CD4-positive, CD25-positive, alpha-beta regulatory T cell (primary cell): ENCODE data around the gene RIMBP2. TPM values are rescaled to one million over a fixed set of nuclear protein-coding genes. Genes with fewer than 3 reads are reported as not detected.

Experiments used
- ATAC-seq, 2 donors: fragments of 150-1000 bp; cut with Tn5 transposase; one replicate each; pipeline ENCODE4 v1.10.0; 2021; ENCODE audit warnings: low read depth in 2 of 2, moderate number of reproducible peaks in 2 of 2, moderate library complexity in 1 of 2
- DNase-seq, 3 donors: peaks; one replicate each; pipeline versions ENCODE4 v3.0.0 to v3.0.0-alpha.2; 2012 to 2022; ENCODE audit warnings: mixed read lengths in 1 of 3
- H3K27ac ChIP-seq: one replicate; pipeline ENCODE4 v1.7.0; 2013; ENCODE audit warnings: mild to moderate bottlenecking, low read length; ENCODE audit not compliant: insufficient read depth, poor library complexity, severe bottlenecking
- H3K27me3 ChIP-seq: one replicate; pipeline ENCODE4 v1.7.0; 2013; ENCODE audit warnings: low read length; ENCODE audit not compliant: control insufficient read depth, insufficient read depth
- H3K36me3 ChIP-seq: one replicate; pipeline ENCODE4 v1.7.0; 2013; ENCODE audit warnings: mild to moderate bottlenecking, low read length, moderate library complexity; ENCODE audit not compliant: control insufficient read depth, insufficient read depth
- H3K4me1 ChIP-seq: 2 replicates; pipeline ENCODE4 v1.7.0; 2013; ENCODE audit warnings: mild to moderate bottlenecking, low read length; ENCODE audit not compliant: insufficient read depth, control insufficient read depth, poor library complexity, severe bottlenecking
- H3K4me3 ChIP-seq: one replicate; pipeline ENCODE4 v1.7.0; 2013; ENCODE audit warnings: low read depth, mild to moderate bottlenecking, low read length, moderate library complexity
- H3K9me3 ChIP-seq, 2 experiments: 1 replicate in 1 of 2; 2 replicates in 1 of 2; pipeline ENCODE4 v1.7.0; 2013; ENCODE audit warnings: low read length in 2 of 2, mild to moderate bottlenecking in 1 of 2, moderate library complexity in 1 of 2; ENCODE audit not compliant: control insufficient read depth in 2 of 2
- H3K27ac Mint-ChIP-seq, 3 donors: one replicate each; pipeline ENCODE4 v1.8.0; 2020 to 2022; ENCODE audit warnings: mild to moderate bottlenecking in 3 of 3, mixed read lengths in 3 of 3, moderate library complexity in 2 of 3
- H3K27me3 Mint-ChIP-seq: one replicate; pipeline ENCODE4 v1.8.0; 2022; ENCODE audit warnings: mild to moderate bottlenecking, mixed read lengths
- H3K36me3 Mint-ChIP-seq: one replicate; pipeline ENCODE4 v1.8.0; 2020; ENCODE audit warnings: mixed read lengths
- H3K4me1 Mint-ChIP-seq, 4 donors: one replicate each; pipeline ENCODE4 v1.8.0; 2020 to 2022; ENCODE audit warnings: mixed read lengths in 4 of 4, mild to moderate bottlenecking in 1 of 4
- H3K4me3 Mint-ChIP-seq, 4 donors: one replicate each; pipeline ENCODE4 v1.8.0; 2020 to 2022; ENCODE audit warnings: mild to moderate bottlenecking in 4 of 4, mixed read lengths in 4 of 4, moderate library complexity in 3 of 4
- H3K9me3 Mint-ChIP-seq, 7 donors: one replicate each; pipeline ENCODE4 v1.8.0; 2020 to 2022; ENCODE audit warnings: mixed read lengths in 7 of 7, mild to moderate bottlenecking in 3 of 7, moderate library complexity in 2 of 7
- polyA plus RNA-seq, 4 donors: library from polyadenylated mRNA; unstranded; fragments of 300-500 nt; fragmentation: Illumina TruSeq; gene quantifications; one replicate each; pipeline ENCODE4 v1.2.3, GENCODE V29; 2021
- total RNA-seq: library from RNA; stranded (reverse); gene quantifications from one replicate; pipeline ENCODE4 v1.2.3, GENCODE V29; 2022

RIMBP2 gene
- total and polyA plus RNA-seq, 5 donors from 2014 or later = not detected

DNA sequence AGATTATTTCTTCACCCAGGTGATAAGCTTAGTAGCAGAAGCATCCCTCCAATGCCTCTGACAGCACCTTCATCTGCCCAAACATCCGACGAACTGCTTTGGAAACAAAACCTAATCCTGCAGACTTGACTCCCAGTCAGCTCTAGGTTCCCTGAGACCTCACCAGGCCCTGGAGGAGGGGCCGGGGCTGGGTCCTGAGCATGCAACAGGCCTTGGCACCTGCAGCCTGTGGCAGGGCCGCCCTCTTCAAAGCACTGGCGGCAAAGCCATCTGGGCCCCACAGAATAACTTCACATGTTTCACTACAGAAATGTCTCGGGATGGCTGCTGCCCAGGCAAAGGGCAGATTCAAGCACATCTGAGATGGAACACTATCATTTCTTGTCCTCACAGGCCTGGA, 245.1 kb downstream of the RIMBP2 start:
- peaks cover 0 to 6% (median 0%) of the 10 kb centered on the region in 4 donors for H3K4me1 Mint-ChIP-seq
- Histone ChIP-seq H3K4me3 (no peak overlapping the region), H3K27me3 (no peaks in the 10 kb centered on the region), H3K9me3 (peaks cover 0 to 9% of the 10 kb centered on the region in 2 experiments), H3K36me3 (no peaks in the 10 kb centered on the region), H3K4me1 (no peaks in the 10 kb centered on the region), H3K27ac (no peak overlapping the region)
- peaks cover 0 to 15% (median 7%) of the 10 kb centered on the region in 7 donors for H3K9me3 Mint-ChIP-seq
- no peaks in the 10 kb centered on the region for H3K27me3 Mint-ChIP-seq
- no peak overlapping the region for H3K4me3 Mint-ChIP-seq
- ATAC-seq = no peak
- no peak for DNase-seq
- H3K27ac Mint-ChIP-seq = no peak overlapping the region
- H3K36me3 Mint-ChIP-seq = no peaks in the 10 kb centered on the region

DNA sequence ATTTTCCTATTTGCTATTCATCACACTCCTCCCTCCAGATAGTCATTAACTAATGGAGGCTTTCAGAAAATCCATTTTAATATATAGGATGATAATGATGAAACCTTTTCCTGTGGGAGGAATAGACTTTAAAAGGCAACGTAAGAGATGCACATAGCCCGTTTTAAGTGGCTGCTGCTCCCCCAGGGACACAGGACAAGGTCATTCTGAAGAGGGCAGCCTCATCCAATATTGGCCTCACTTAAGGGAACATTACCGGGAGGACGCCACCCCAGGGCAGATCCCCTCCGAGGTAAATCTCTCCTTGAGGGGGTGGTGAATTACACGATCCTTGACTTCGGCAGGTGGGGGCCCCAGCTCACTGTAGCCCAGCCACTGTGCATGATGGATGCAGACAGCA, 246.5 kb downstream of the RIMBP2 start:
- Histone ChIP-seq H3K4me1 (no peaks in the 10 kb centered on the region), H3K27me3 (no peaks in the 10 kb centered on the region), H3K4me3 (no peak overlapping the region), H3K27ac (no peak overlapping the region), H3K36me3 (no peaks in the 10 kb centered on the region), H3K9me3 (peaks cover 0 to 9% of the 10 kb centered on the region in 2 experiments)
- ATAC-seq (no peak), DNase-seq (no peak)
- Mint-ChIP-seq H3K36me3 (no peaks in the 10 kb centered on the region), H3K27ac (no peak overlapping the region), H3K4me1 (no peaks in the 10 kb centered on the region), H3K9me3 (peaks cover 0 to 15% (median 6%) of the 10 kb centered on the region in 7 donors), H3K4me3 (no peak overlapping the region), H3K27me3 (no peaks in the 10 kb centered on the region)

DNA sequence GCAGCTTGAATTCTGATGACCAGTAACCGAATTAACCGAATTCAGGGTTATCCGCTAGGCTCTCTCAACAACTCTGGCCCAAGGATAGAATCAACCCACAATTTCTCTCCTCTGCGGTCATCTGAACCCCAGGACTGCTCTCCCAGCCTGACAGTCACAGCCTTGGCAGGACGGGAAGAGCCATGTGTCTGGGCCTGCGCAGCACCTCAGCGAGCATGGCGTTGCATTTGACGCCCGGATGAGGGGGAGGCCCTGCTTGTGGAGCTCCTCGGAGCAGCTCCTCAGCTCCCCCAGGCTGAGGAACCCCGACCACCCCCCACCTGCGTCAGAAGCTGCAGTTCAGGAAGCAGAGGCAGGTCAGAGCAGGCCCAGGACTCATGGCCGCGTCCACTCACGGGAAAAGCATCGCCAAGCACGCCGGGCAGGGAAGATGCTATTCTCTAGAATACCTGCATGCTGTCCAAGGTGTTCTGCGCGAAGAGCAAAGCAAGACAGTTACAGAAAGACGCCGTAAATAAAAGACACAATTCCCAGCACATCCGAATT, 247.3 kb downstream of the RIMBP2 start:
- Histone ChIP-seq H3K9me3 (peaks cover 0 to 11% of the 10 kb centered on the region in 2 experiments), H3K4me3 (no peak overlapping the region), H3K4me1 (no peaks in the 10 kb centered on the region), H3K27me3 (no peaks in the 10 kb centered on the region), H3K36me3 (no peaks in the 10 kb centered on the region), H3K27ac (no peak overlapping the region)
- H3K4me3 Mint-ChIP-seq = no peak overlapping the region
- peaks cover 0 to 15% (median 6%) of the 10 kb centered on the region in 7 donors for H3K9me3 Mint-ChIP-seq
- H3K36me3 Mint-ChIP-seq = no peaks in the 10 kb centered on the region
- no peaks in the 10 kb centered on the region for H3K27me3 Mint-ChIP-seq
- DNase-seq = no peak
- no peak for ATAC-seq
- no peak overlapping the region for H3K27ac Mint-ChIP-seq
- H3K4me1 Mint-ChIP-seq = no peaks in the 10 kb centered on the region

DNA sequence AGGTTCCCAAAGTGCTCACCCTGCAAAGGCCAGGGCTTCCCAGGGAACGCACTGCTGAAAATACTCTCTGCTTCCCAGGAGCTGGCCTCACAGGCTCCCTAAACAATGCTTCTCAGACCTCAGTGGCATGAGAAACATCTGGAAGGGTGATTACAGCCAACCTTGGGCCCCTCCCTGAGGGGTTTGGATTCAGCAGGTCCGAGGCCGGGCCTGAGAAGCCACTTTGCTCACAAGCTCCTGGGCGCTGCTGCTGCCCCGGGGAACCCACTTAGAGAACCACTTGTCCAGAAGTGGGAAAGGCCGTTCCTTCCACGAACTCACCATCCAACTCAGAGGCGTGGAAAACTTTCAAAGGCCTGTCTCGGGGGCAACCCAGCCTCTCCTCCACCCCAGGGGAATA, 247.9 kb downstream of the RIMBP2 start:
- peaks cover 0 to 13% of the 10 kb centered on the region in 2 experiments for H3K9me3 ChIP-seq

DNA sequence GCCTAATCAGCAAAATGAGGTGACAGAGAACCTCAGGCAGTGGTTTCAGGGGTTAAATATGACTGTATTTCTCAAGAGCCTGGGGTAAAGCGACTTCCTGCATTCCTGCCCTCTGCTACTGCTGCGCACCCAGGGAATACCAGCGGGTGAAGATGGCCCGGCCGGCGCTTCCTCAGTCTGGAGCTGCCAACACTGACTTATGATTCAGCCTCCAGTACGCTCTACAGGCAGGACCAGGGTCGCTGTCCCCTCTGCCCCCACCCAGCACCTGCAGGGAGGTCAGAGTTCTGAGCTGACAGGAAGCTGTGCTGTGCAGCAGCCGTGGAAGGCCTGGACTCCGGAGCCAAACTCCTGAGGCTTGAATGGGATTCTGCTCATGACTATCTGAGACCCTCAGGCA, 250.5 kb downstream of the RIMBP2 start:
- Mint-ChIP-seq H3K9me3 (peaks cover 0 to 17% (median 5%) of the 10 kb centered on the region in 7 donors), H3K4me3 (no peak overlapping the region), H3K36me3 (no peaks in the 10 kb centered on the region), H3K27me3 (no peaks in the 10 kb centered on the region), H3K27ac (no peak overlapping the region), H3K4me1 (no peaks in the 10 kb centered on the region)
- ATAC-seq (no peak), DNase-seq (no peak)
- Histone ChIP-seq H3K27me3 (no peaks in the 10 kb centered on the region), H3K4me3 (no peak overlapping the region), H3K36me3 (no peaks in the 10 kb centered on the region), H3K4me1 (no peaks in the 10 kb centered on the region), H3K9me3 (peaks cover 0 to 13% of the 10 kb centered on the region in 2 experiments), H3K27ac (no peak overlapping the region)

More for the DNA sequence above, 247.9 kb downstream of the RIMBP2 start:
- Mint-ChIP-seq H3K4me1 (no peaks in the 10 kb centered on the region), H3K9me3 (peaks cover 0 to 15% (median 6%) of the 10 kb centered on the region in 7 donors), H3K27ac (no peak overlapping the region), H3K36me3 (no peaks in the 10 kb centered on the region), H3K4me3 (no peak overlapping the region), H3K27me3 (no peaks in the 10 kb centered on the region)
- no peaks in the 10 kb centered on the region for H3K36me3 ChIP-seq
- H3K27ac ChIP-seq = no peak overlapping the region
- no peaks in the 10 kb centered on the region for H3K27me3 ChIP-seq
- DNase-seq = no peak
- H3K4me3 ChIP-seq = no peak overlapping the region
- ATAC-seq = no peak
- no peaks in the 10 kb centered on the region for H3K4me1 ChIP-seq

DNA sequence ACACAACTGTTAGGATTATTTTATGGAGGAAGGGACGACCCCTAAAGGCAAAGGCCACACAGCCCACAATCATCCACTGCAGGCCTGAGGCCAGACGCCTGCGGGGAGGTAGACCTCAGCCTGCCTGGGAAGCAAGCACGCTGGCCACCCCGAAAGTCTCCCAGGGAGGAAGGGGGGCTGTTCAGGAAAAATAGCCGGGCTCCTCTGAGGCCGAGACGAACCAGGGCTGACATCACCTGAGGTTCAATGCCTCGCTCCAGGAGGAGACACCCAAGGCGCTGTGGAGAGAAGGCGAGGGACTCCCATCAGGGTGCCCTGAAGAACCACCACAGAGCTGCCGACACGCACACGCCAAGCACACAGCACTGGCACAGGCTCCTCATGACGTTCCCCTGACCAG, 251.1 kb downstream of the RIMBP2 start:
- H3K36me3 ChIP-seq = no peaks in the 10 kb centered on the region
- H3K9me3 ChIP-seq = peaks cover 0 to 13% of the 10 kb centered on the region in 2 experiments
- no peaks in the 10 kb centered on the region for H3K27me3 Mint-ChIP-seq
- no peaks in the 10 kb centered on the region for H3K36me3 Mint-ChIP-seq
- peaks cover 0 to 17% (median 5%) of the 10 kb centered on the region in 7 donors for H3K9me3 Mint-ChIP-seq
- no peaks in the 10 kb centered on the region for H3K4me1 Mint-ChIP-seq
- no peak for ATAC-seq
- H3K27ac ChIP-seq = no peak overlapping the region
- no peak overlapping the region for H3K4me3 ChIP-seq
- H3K4me3 Mint-ChIP-seq = no peak overlapping the region
- no peak overlapping the region for H3K27ac Mint-ChIP-seq
- H3K4me1 ChIP-seq = no peaks in the 10 kb centered on the region
- H3K27me3 ChIP-seq = no peaks in the 10 kb centered on the region
- no peak for DNase-seq

DNA sequence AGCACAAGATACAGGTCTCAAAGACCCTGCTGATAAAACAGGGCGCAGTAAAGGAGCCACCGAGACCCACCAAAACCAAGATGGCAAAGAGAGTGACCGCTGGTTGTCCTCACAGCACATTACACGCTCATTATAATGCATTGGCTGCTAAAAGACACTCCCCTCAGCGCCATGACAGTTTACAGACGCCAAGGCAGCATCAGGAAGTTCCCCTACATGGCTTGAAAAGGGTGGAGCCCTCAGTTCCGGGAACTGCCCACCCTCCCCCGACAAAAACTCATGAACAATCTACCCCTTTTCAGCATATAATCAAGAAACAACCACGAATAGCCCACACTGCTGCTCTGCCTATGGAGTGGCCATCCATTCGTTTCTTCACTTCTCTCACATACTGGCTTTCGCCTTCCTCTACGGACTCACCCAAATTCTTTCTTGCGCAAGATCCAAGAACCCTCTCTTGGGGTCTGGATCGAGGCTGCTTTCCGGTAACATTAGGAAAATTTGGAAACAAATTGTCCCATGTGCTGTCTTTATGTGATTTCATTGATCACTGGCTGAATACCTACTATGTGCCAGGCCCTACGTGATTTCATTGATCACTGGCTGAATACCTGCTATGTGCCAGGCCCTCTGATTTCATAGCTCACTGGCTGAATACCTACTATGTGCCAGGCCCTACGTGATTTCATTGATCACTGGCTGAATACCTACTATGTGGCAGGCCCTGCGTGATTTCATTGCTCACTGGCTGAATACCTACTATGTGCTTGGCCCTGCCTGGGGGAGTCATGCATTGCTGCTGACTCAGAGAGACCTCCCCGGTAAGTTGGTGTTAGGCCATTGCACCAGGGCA, 252.1 kb downstream of the RIMBP2 start:
- Mint-ChIP-seq H3K36me3 (no peaks in the 10 kb centered on the region), H3K27ac (no peak overlapping the region), H3K4me1 (no peaks in the 10 kb centered on the region), H3K4me3 (no peak overlapping the region), H3K27me3 (no peaks in the 10 kb centered on the region), H3K9me3 (peaks cover 0 to 17% (median 5%) of the 10 kb centered on the region in 7 donors)
- no peaks in the 10 kb centered on the region for H3K4me1 ChIP-seq
- H3K36me3 ChIP-seq = no peaks in the 10 kb centered on the region
- no peak overlapping the region for H3K27ac ChIP-seq
- peaks cover 0 to 13% of the 10 kb centered on the region in 2 experiments for H3K9me3 ChIP-seq
- H3K4me3 ChIP-seq = no peak overlapping the region
- H3K27me3 ChIP-seq = no peaks in the 10 kb centered on the region
- ATAC-seq = no peak
- DNase-seq = no peak
